ENCODE data around the gene PDE7B.

- TF ChIP-seq ZNF404 (tag by site-specific recombination; IDR thresholded peaks at IDR 0.05) (no peak), ZNF518A (tag by site-specific recombination; conservative IDR thresholded peaks at IDR 0.05; ENCODE audit: low read depth) (no peak), ATF2 (tag by site-specific recombination; IDR thresholded peaks at IDR 0.05; ENCODE audit: low read depth) (no peak), ZBTB21 (tag by site-specific recombination; IDR thresholded peaks at IDR 0.05) (no peak), CTCF (tag by site-specific recombination; IDR thresholded peaks at IDR 0.05) (no peak), SETDB1 (IDR thresholded peaks at IDR 0.05; ENCODE audit: insufficient read length, low read length) (no peak), SP2 (tag by site-specific recombination; IDR thresholded peaks at IDR 0.05) (no peak), ZBTB7A (tag by site-specific recombination; IDR thresholded peaks at IDR 0.05; ENCODE audit: low read depth) (no peak), REST (tag by site-specific recombination; IDR thresholded peaks at IDR 0.05) (no peak), ZNF16 (tag by site-specific recombination; IDR thresholded peaks at IDR 0.05; ENCODE audit: low read depth) (no peak), ZNF341 (tag by site-specific recombination; IDR thresholded peaks at IDR 0.05; ENCODE audit: low read depth) (no peak)
These were observed 84.6 kb downstream of the PDE7B start for GRCh38 chr6:135935941-135936601.

Measured in HEK293 (cell line).